Aorta (tissue), 5 donors: ENCODE data around the gene CLEC2D. TPM values are rescaled to one million over a fixed set of nuclear protein-coding genes. Genes with fewer than 3 reads are reported as not detected.
"Not testable (repeated sequence)": the region's sequence is repeated elsewhere in the genome, so short reads cannot be mapped to it uniquely, and the experiment has no call there.

Source experiments
- ATAC-seq: fragments of 200-7000 bp; cut with Tn5 transposase; one replicate; pipeline ENCODE4 v1.9.1; 2022; ENCODE audit warnings: moderate library complexity; ENCODE audit not compliant: low FRiP score
- DNase-seq, 2 donors: peaks; one replicate each; pipeline ENCODE4 v3.0.0-alpha.2; 2020
- H3K27ac ChIP-seq, 2 donors: one replicate each; pipeline ENCODE4 v1.5.1; 2013; ENCODE audit warnings: low read length in 2 of 2, mild to moderate bottlenecking in 2 of 2, moderate library complexity in 2 of 2, control low read depth in 1 of 2, inconsistent platforms in 1 of 2, low read depth in 1 of 2
- H3K27me3 ChIP-seq, 2 donors: one replicate each; pipeline ENCODE4 v1.6.1; 2013; ENCODE audit warnings: control low read depth in 1 of 2, low read length in 1 of 2, mild to moderate bottlenecking in 1 of 2, moderate library complexity in 1 of 2; ENCODE audit not compliant: insufficient read depth in 2 of 2, control insufficient read depth in 1 of 2
- H3K36me3 ChIP-seq, 2 donors: one replicate each; pipeline ENCODE4 v1.6.1; 2013; ENCODE audit warnings: control low read depth in 1 of 2, low read length in 1 of 2, mild to moderate bottlenecking in 1 of 2; ENCODE audit not compliant: insufficient read depth in 2 of 2, control insufficient read depth in 1 of 2
- H3K4me1 ChIP-seq, 2 donors: one replicate each; pipeline ENCODE4 v1.6.1; 2013; ENCODE audit warnings: low read length in 2 of 2, control low read depth in 1 of 2, mild to moderate bottlenecking in 1 of 2, moderate library complexity in 1 of 2; ENCODE audit not compliant: insufficient read depth in 2 of 2, control insufficient read depth in 1 of 2
- H3K4me3 ChIP-seq, 2 donors: one replicate each; pipeline ENCODE4 v1.5.1; 2013; ENCODE audit warnings: low read length in 2 of 2, control low read depth in 1 of 2, mild to moderate bottlenecking in 1 of 2
- H3K9me3 ChIP-seq: one replicate; pipeline ENCODE4 v1.6.1; 2013; ENCODE audit warnings: mild to moderate bottlenecking, low read length; ENCODE audit not compliant: control insufficient read depth
- WGBS, 2 donors: extraction: QIAGEN DNeasy Blood & Tissue Kit; methylation state at CpG; one replicate each; pipeline ENCODE4 v1.1.7; 2013; 5-methylcytosine and 5-hydroxymethylcytosine counted together
- intact Hi-C, 2 donors: fragments of 100-400 bp; cut with DNase I; formaldehyde crosslinking; loops; one replicate each; pipeline versions ENCODE4 v1.14.2 to v1.15.0; 2022
- polyA plus RNA-seq, 2 donors: library from polyadenylated mRNA; stranded (reverse); fragments of 200-250 nt; gene quantifications; one replicate each; pipeline ENCODE4 v1.2.3, GENCODE V29; 2013
- total RNA-seq, 2 donors: library from RNA; stranded (reverse); fragmentation: NEBNext Ultra II Directional; extraction: Animal tissue kit (Norgen Biotek cat#: 25700); gene quantifications; one replicate each; pipeline ENCODE4 v1.2.1, GENCODE V29; 2021
- donor health status: healthy with polysubstance abuse.
- donor health status: Bipolar disorder and iron deficiency.
- donor health status: DM: no; HTN: no; CAD: no.
- donor health status: DM: no; HTN: no; CAD: no.
- donor health status: DM: yes; HTN: yes; CAD: no.

The CLEC2D gene
- total and polyA plus RNA-seq, 4 donors = 0.25 to 36.5 (median 9.5) TPM

- intact Hi-C loops = no loop called here
- no peaks in the 10 kb centered on the region for H3K9me3 ChIP-seq
- no peak overlapping the region for H3K4me3 ChIP-seq
- DNase-seq = no peak
- no peak for ATAC-seq
- no peak overlapping the region for H3K27ac ChIP-seq
- no peaks in the 10 kb centered on the region for H3K27me3 ChIP-seq
- H3K4me1 ChIP-seq = no peaks in the 10 kb centered on the region
- 78 to 83% methylated on average over 2 of the region's 2 CpGs for WGBS, 2 donors
- no peaks in the 10 kb centered on the region for H3K36me3 ChIP-seq
Observed at GRCh38 chr12:9669019-9669326, 540 bp upstream of the CLEC2D start.

- intact Hi-C loops, H3K4me3 ChIP-seq, H3K27ac ChIP-seq, H3K27me3 ChIP-seq, DNase-seq, H3K36me3 ChIP-seq, H3K9me3 ChIP-seq, ATAC-seq, H3K4me1 ChIP-seq: not testable (repeated sequence)
- WGBS, 2 donors = 95 to 98% methylated on average over 2 of the region's 2 CpGs
Observed at GRCh38 chr12:9672340-9672739, 2.8 kb downstream of the CLEC2D start.

GRCh38 chr12:9673404-9674225, 4.1 kb downstream of the CLEC2D start:
- Histone ChIP-seq H3K27me3 (no peaks in the 10 kb centered on the region), H3K4me1 (no peaks in the 10 kb centered on the region), H3K9me3 (no peaks in the 10 kb centered on the region), H3K36me3 (no peaks in the 10 kb centered on the region), H3K27ac (no peak overlapping the region), H3K4me3 (no peak overlapping the region)
- WGBS, 2 donors = 55 to 60% methylated on average over 6 of the region's 6 CpGs
- intact Hi-C loops = no loop called here
- peak; percentile 70 for ATAC-seq
- peak; percentile 78 to 84 for DNase-seq

- DNase-seq (no peak), ATAC-seq (no peak)
- no peaks in the 10 kb centered on the region for H3K4me1 ChIP-seq
- H3K4me3 ChIP-seq = no peak overlapping the region
- no peak overlapping the region for H3K27ac ChIP-seq
- H3K36me3 ChIP-seq = no peaks in the 10 kb centered on the region
- H3K27me3 ChIP-seq = no peaks in the 10 kb centered on the region
- no peaks in the 10 kb centered on the region for H3K9me3 ChIP-seq
- WGBS, 2 donors = 94 to 96% methylated on average over 2 of the region's 2 CpGs
- intact Hi-C loops = no loop called here
Observed at GRCh38 chr12:9674226-9674590, 4.7 kb downstream of the CLEC2D start.

GRCh38 chr12:9682508-9682907, 13.0 kb downstream of the CLEC2D start:
- H3K27ac ChIP-seq, DNase-seq, H3K27me3 ChIP-seq, H3K36me3 ChIP-seq, intact Hi-C loops, H3K4me3 ChIP-seq, H3K4me1 ChIP-seq, ATAC-seq, H3K9me3 ChIP-seq: not testable (repeated sequence)
- WGBS, 2 donors = 98 to 99% methylated on average over 4 of the region's 4 CpGs

- H3K36me3 ChIP-seq, DNase-seq, H3K4me3 ChIP-seq, intact Hi-C loops, ATAC-seq, H3K4me1 ChIP-seq, H3K9me3 ChIP-seq, H3K27me3 ChIP-seq, H3K27ac ChIP-seq: not testable (repeated sequence)
- 97 to 98% methylated on average over 2 of the region's 2 CpGs for WGBS, 2 donors
Observed at GRCh38 chr12:9682949-9683348, 13.4 kb downstream of the CLEC2D start.

GRCh38 chr12:9685366-9685765, 15.9 kb downstream of the CLEC2D start:
- H3K9me3 ChIP-seq, H3K36me3 ChIP-seq, intact Hi-C loops, ATAC-seq, H3K4me3 ChIP-seq, H3K4me1 ChIP-seq, H3K27me3 ChIP-seq, DNase-seq, H3K27ac ChIP-seq: not testable (repeated sequence)
- WGBS, 2 donors = 89 to 93% methylated on average over 5 of the region's 5 CpGs

- no peaks in the 10 kb centered on the region for H3K36me3 ChIP-seq
- H3K4me1 ChIP-seq = no peaks in the 10 kb centered on the region
- H3K9me3 ChIP-seq = no peaks in the 10 kb centered on the region
- H3K4me3 ChIP-seq = no peak overlapping the region
- DNase-seq = no peak
- H3K27ac ChIP-seq = no peak overlapping the region
- WGBS, 2 donors = 88 to 90% methylated on average over 4 of the region's 4 CpGs
- no peak for ATAC-seq
- no peaks in the 10 kb centered on the region for H3K27me3 ChIP-seq
- intact Hi-C loops = no loop called here
Observed at GRCh38 chr12:9685915-9686314, 16.4 kb downstream of the CLEC2D start.

- Histone ChIP-seq H3K9me3 (no peaks in the 10 kb centered on the region), H3K4me1 (no peaks in the 10 kb centered on the region), H3K27me3 (no peaks in the 10 kb centered on the region), H3K27ac (no peak overlapping the region), H3K4me3 (no peak overlapping the region), H3K36me3 (no peaks in the 10 kb centered on the region)
- DNase-seq (no peak), ATAC-seq (no peak)
- WGBS, 2 donors = 75 to 91% methylated on average over 1 of the region's 1 CpG
- intact Hi-C loops = no loop called here
Observed at GRCh38 chr12:9687228-9687627, 17.7 kb downstream of the CLEC2D start.
